COLO668 (cell line): ENCODE measurements around the gene PLPPR5.
"Not testable (repeated sequence)": the region's sequence is repeated elsewhere in the genome, so short reads cannot be mapped to it uniquely, and the experiment has no call there.

Experiments
- DNase-seq: peaks from one replicate; lab custom pipeline; 2025; ENCODE audit not compliant: unreplicated experiment; lab: John Stamatoyannopoulos, UW

PLPPR5 gene

GRCh38 chr1:98919652-98920051, 85.0 kb downstream of the PLPPR5 start:
- no peak for DNase-seq

GRCh38 chr1:98919211-98919610, 85.5 kb downstream of the PLPPR5 start:
- no peak for DNase-seq

GRCh38 chr1:98914547-98914946, 90.1 kb downstream of the PLPPR5 start:
- no peak for DNase-seq

GRCh38 chr1:98910827-98911226, 93.8 kb downstream of the PLPPR5 start:
- no peak for DNase-seq

- DNase-seq, result no peak
Observed at GRCh38 chr1:98908980-98909379, 95.7 kb downstream of the PLPPR5 start.

GRCh38 chr1:98906809-98907208, 97.9 kb downstream of the PLPPR5 start:
- no peak for DNase-seq

- DNase-seq, result no peak
Observed at GRCh38 chr1:98906361-98906760, 98.3 kb downstream of the PLPPR5 start.

GRCh38 chr1:98904684-98905083, 100.0 kb downstream of the PLPPR5 start:
- no peak for DNase-seq

- no peak for DNase-seq
Observed at GRCh38 chr1:98903726-98904125, 100.9 kb downstream of the PLPPR5 start.

GRCh38 chr1:98903261-98903660, 101.4 kb downstream of the PLPPR5 start:
- no peak for DNase-seq

- no peak for DNase-seq
Observed at GRCh38 chr1:98898940-98899339, 105.7 kb downstream of the PLPPR5 start.

GRCh38 chr1:98897479-98897878, 107.2 kb downstream of the PLPPR5 start:
- DNase-seq, result no peak

- DNase-seq, result no peak
Observed at GRCh38 chr1:98896711-98897445, 107.8 kb downstream of the PLPPR5 start.

GRCh38 chr1:98893371-98893770, 111.3 kb downstream of the PLPPR5 start:
- no peak for DNase-seq

GRCh38 chr1:98888869-98889268, 115.8 kb downstream of the PLPPR5 start:
- DNase-seq, result no peak

GRCh38 chr1:98887507-98887906, 117.2 kb downstream of the PLPPR5 start:
- no peak for DNase-seq

GRCh38 chr1:98884864-98885263, 119.8 kb downstream of the PLPPR5 start:
- DNase-seq, result no peak

- no peak for DNase-seq
Observed at GRCh38 chr1:98881901-98882300, 122.8 kb downstream of the PLPPR5 start.

GRCh38 chr1:98881234-98881633, 123.4 kb downstream of the PLPPR5 start:
- DNase-seq, result not testable (repeated sequence)

GRCh38 chr1:98874828-98875227, 129.8 kb downstream of the PLPPR5 start:
- no peak for DNase-seq

- DNase-seq, result no peak
Observed at GRCh38 chr1:98870959-98871903, 133.4 kb downstream of the PLPPR5 start.

GRCh38 chr1:98865796-98866195, 138.9 kb downstream of the PLPPR5 start:
- DNase-seq, result no peak
